ENCODE results near the gene PEAK1.

The PEAK1 gene

GRCh38 chr15:77396692-77397091 lies 23.2 kb downstream of the PEAK1 start:
- DNase-seq: no peak

GRCh38 chr15:77395013-77395774 lies 24.7 kb downstream of the PEAK1 start:
- no peak for DNase-seq

GRCh38 chr15:77393471-77393840 lies 26.4 kb downstream of the PEAK1 start:
- no peak for DNase-seq

- no peak for DNase-seq
Measured at GRCh38 chr15:77392762-77393470, 27.0 kb downstream of the PEAK1 start.

- no peak for DNase-seq
Measured at GRCh38 chr15:77391372-77391951, 28.4 kb downstream of the PEAK1 start.

- no peak for DNase-seq
Measured at GRCh38 chr15:77387365-77388105, 32.4 kb downstream of the PEAK1 start.

GRCh38 chr15:77386626-77387025 lies 33.3 kb downstream of the PEAK1 start:
- no peak for DNase-seq

- DNase-seq: no peak
Measured at GRCh38 chr15:77384589-77385359, 35.1 kb downstream of the PEAK1 start.

- no peak for DNase-seq
Measured at GRCh38 chr15:77384086-77384485, 35.8 kb downstream of the PEAK1 start.

GRCh38 chr15:77380033-77380432 lies 39.9 kb downstream of the PEAK1 start:
- no peak for DNase-seq

GRCh38 chr15:77376770-77377169 lies 43.1 kb downstream of the PEAK1 start:
- no peak for DNase-seq

- no peak for DNase-seq
Measured at GRCh38 chr15:77375133-77375532, 44.8 kb downstream of the PEAK1 start.

GRCh38 chr15:77373441-77373840 lies 46.5 kb downstream of the PEAK1 start:
- DNase-seq: no peak

GRCh38 chr15:77371850-77372563 lies 47.9 kb downstream of the PEAK1 start:
- no peak for DNase-seq

- DNase-seq: no peak
Measured at GRCh38 chr15:77370580-77370979, 49.3 kb downstream of the PEAK1 start.

- no peak for DNase-seq
Measured at GRCh38 chr15:77369168-77369567, 50.7 kb downstream of the PEAK1 start.

GRCh38 chr15:77367631-77368030 lies 52.3 kb downstream of the PEAK1 start:
- DNase-seq: no peak

- no peak for DNase-seq
Measured at GRCh38 chr15:77361456-77361855, 58.4 kb downstream of the PEAK1 start.

GRCh38 chr15:77358545-77359240 lies 61.2 kb downstream of the PEAK1 start:
- DNase-seq: no peak

- DNase-seq: no peak
Measured at GRCh38 chr15:77356305-77356704, 63.6 kb downstream of the PEAK1 start.

GRCh38 chr15:77355321-77355720 lies 64.6 kb downstream of the PEAK1 start:
- DNase-seq: no peak

Measured in activated CD4-positive, alpha-beta T cell treated with anti-CD3 and anti-CD28 coated beads for 1 hour (primary cell).